Measurements from ENCODE around the gene SIL1.

Gene SIL1

GRCh38 chr5:138951091-138951985 is 246.8 kb downstream of the SIL1 start:
- H3K4me1 ChIP-seq (ENCODE audit: insufficient read depth, low read length, severe bottlenecking): peaks cover 15% of the 10 kb centered on the region
- H3K4me3 ChIP-seq (ENCODE audit: low read depth, low read length, poor library complexity, severe bottlenecking): no peak overlapping the region
- no peaks in the 10 kb centered on the region for H4K20me1 ChIP-seq (ENCODE audit: insufficient read depth, low read length)
- no peaks in the 10 kb centered on the region for H3K36me3 ChIP-seq (ENCODE audit: insufficient read depth, low read length)
- H3K27ac ChIP-seq (ENCODE audit: low read depth, low read length, poor library complexity, severe bottlenecking): no peak overlapping the region
- H3K9me3 ChIP-seq (ENCODE audit: low read length): no peaks in the 10 kb centered on the region
- H3K27me3 ChIP-seq (ENCODE audit: insufficient read depth, low read length): no peaks in the 10 kb centered on the region
- H3F3A ChIP-seq (ENCODE audit: insufficient read depth, low read length): no peaks in the 10 kb centered on the region
- H2AFZ ChIP-seq (ENCODE audit: low read length): no peak overlapping the region
- no peaks in the 10 kb centered on the region for H3K79me2 ChIP-seq (ENCODE audit: insufficient read depth, low read length)
- H3K9me2 ChIP-seq (ENCODE audit: low read depth, low read length): no peaks in the 10 kb centered on the region
- TF ChIP-seq EZH2 (IDR thresholded peaks at IDR 0.05; ENCODE audit: borderline replicate concordance, low read length) (no peak), CTCF (IDR thresholded peaks at IDR 0.05; ENCODE audit: low read length) (no peak)
- no peak overlapping the region for H3K9ac ChIP-seq (ENCODE audit: low read length)
- no peak overlapping the region for H3K4me2 ChIP-seq (ENCODE audit: low read length)

- Histone ChIP-seq H3K4me1 (ENCODE audit: insufficient read depth, low read length, severe bottlenecking) (peaks cover 15% of the 10 kb centered on the region), H4K20me1 (ENCODE audit: insufficient read depth, low read length) (no peaks in the 10 kb centered on the region), H3K4me3 (ENCODE audit: low read depth, low read length, poor library complexity, severe bottlenecking) (no peak overlapping the region), H2AFZ (ENCODE audit: low read length) (no peak overlapping the region), H3K9ac (ENCODE audit: low read length) (no peak overlapping the region), H3K36me3 (ENCODE audit: insufficient read depth, low read length) (no peaks in the 10 kb centered on the region), H3K27me3 (ENCODE audit: insufficient read depth, low read length) (no peaks in the 10 kb centered on the region), H3K9me3 (ENCODE audit: low read length) (no peaks in the 10 kb centered on the region), H3K27ac (ENCODE audit: low read depth, low read length, poor library complexity, severe bottlenecking) (no peak overlapping the region), H3F3A (ENCODE audit: insufficient read depth, low read length) (no peaks in the 10 kb centered on the region), H3K79me2 (ENCODE audit: insufficient read depth, low read length) (no peaks in the 10 kb centered on the region), H3K9me2 (ENCODE audit: low read depth, low read length) (no peaks in the 10 kb centered on the region), H3K4me2 (ENCODE audit: low read length) (no peak overlapping the region)
- TF ChIP-seq EZH2 (IDR thresholded peaks at IDR 0.05; ENCODE audit: borderline replicate concordance, low read length): no peak
- no peak for TF ChIP-seq CTCF (IDR thresholded peaks at IDR 0.05; ENCODE audit: low read length)
These were observed 247.6 kb downstream of the SIL1 start for GRCh38 chr5:138950421-138951031.

GRCh38 chr5:138949988-138950387 is 248.2 kb downstream of the SIL1 start:
- Histone ChIP-seq H3K9ac (ENCODE audit: low read length) (no peak overlapping the region), H4K20me1 (ENCODE audit: insufficient read depth, low read length) (no peaks in the 10 kb centered on the region), H3K4me1 (ENCODE audit: insufficient read depth, low read length, severe bottlenecking) (peaks cover 15% of the 10 kb centered on the region), H3K27me3 (ENCODE audit: insufficient read depth, low read length) (no peaks in the 10 kb centered on the region), H3F3A (ENCODE audit: insufficient read depth, low read length) (no peaks in the 10 kb centered on the region), H3K36me3 (ENCODE audit: insufficient read depth, low read length) (no peaks in the 10 kb centered on the region), H3K4me3 (ENCODE audit: low read depth, low read length, poor library complexity, severe bottlenecking) (no peak overlapping the region), H3K4me2 (ENCODE audit: low read length) (no peak overlapping the region), H3K9me3 (ENCODE audit: low read length) (no peaks in the 10 kb centered on the region), H3K27ac (ENCODE audit: low read depth, low read length, poor library complexity, severe bottlenecking) (no peak overlapping the region), H2AFZ (ENCODE audit: low read length) (no peak overlapping the region), H3K9me2 (ENCODE audit: low read depth, low read length) (no peaks in the 10 kb centered on the region), H3K79me2 (ENCODE audit: insufficient read depth, low read length) (no peaks in the 10 kb centered on the region)
- TF ChIP-seq EZH2 (IDR thresholded peaks at IDR 0.05; ENCODE audit: borderline replicate concordance, low read length): no peak
- TF ChIP-seq CTCF (IDR thresholded peaks at IDR 0.05; ENCODE audit: low read length): no peak

All from OCI-LY1 (cell line).